ENCODE measurements around the gene PIP5K1C.

The PIP5K1C gene

DNA sequence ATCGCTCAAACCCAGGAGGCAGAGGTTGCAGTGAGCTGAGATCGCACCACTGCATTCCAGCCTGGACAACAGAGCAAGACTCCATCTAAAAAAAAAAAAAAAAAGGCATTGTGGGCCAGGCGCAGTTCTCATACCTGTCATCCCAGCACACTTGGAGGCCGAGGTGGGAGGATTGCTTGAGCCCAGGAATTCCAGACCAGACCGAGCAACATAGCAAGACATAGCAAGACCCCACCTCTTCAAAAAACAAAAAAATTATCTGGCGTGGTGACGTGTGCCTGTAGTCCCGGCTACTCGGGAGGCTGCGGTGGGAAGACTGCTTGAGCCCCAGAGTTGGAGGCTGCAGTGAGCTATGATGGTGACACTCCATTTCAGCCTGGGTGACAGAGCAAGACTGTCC lies 18.0 kb downstream of the PIP5K1C start:
- DNase-seq (ENCODE audit: low read depth), result no peak

DNA sequence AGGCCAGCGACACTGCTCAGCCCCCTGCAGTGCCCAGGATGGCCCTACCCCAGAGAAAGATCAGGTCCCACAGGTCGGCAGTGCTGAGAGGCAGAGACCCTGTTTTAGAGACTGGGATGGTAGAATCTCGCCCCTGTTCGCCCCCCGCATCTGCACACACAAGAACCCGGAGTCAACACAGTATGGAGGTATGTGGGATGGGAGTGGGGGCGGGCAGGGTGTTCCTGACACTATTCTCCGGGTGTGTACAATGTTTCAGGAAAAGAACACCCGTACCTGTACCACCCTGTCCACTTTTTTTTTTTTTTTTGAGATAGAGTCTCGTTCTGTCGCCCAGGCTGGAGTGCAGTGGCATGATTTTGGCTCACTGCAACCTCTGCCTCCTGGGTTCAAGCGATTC lies 19.3 kb downstream of the PIP5K1C start:
- no peak overlapping the region for H3K4me3 ChIP-seq (ENCODE audit: low read depth, low read length)
- TF ChIP-seq, protein P1, sequence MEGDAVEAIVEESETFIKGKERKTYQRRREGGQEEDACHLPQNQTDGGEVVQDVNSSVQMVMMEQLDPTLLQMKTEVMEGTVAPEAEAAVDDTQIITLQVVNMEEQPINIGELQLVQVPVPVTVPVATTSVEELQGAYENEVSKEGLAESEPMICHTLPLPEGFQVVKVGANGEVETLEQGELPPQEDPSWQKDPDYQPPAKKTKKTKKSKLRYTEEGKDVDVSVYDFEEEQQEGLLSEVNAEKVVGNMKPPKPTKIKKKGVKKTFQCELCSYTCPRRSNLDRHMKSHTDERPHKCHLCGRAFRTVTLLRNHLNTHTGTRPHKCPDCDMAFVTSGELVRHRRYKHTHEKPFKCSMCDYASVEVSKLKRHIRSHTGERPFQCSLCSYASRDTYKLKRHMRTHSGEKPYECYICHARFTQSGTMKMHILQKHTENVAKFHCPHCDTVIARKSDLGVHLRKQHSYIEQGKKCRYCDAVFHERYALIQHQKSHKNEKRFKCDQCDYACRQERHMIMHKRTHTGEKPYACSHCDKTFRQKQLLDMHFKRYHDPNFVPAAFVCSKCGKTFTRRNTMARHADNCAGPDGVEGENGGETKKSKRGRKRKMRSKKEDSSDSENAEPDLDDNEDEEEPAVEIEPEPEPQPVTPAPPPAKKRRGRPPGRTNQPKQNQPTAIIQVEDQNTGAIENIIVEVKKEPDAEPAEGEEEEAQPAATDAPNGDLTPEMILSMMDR (IDR thresholded peaks at IDR 0.05; ENCODE audit: control insufficient read depth, extremely low read depth, insufficient read depth), result no peak
- DNase-seq (ENCODE audit: low read depth), result no peak

More for the DNA sequence above, 18.0 kb downstream of the PIP5K1C start:
- TF ChIP-seq, protein P1 (IDR thresholded peaks at IDR 0.05; ENCODE audit: control insufficient read depth, extremely low read depth, insufficient read depth), result no peak
- H3K4me3 ChIP-seq (ENCODE audit: low read depth, low read length), result no peak overlapping the region

DNA sequence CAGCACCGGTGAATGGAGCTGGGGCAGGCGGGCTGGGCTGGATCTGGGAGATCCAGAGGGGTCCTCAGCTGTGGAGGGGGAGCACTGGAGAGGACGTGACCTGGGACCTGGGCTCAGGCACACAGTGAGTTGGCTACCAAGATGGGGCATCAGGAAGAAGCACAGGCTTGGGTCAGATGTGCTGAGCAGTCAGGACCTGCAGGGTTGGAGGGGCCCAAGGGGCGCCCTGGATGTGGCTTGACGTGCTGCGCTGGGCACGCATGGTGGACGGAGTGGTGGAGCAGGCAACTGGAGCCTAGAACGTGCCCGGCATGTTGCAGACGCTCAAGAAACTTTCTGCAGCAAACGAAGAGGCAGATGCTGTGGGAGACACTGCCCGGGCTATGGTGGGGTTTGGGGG lies 20.7 kb downstream of the PIP5K1C start:
- no peak overlapping the region for H3K4me3 ChIP-seq (ENCODE audit: low read depth, low read length)
- TF ChIP-seq, protein P1 (IDR thresholded peaks at IDR 0.05; ENCODE audit: control insufficient read depth, extremely low read depth, insufficient read depth), result no peak
- DNase-seq (ENCODE audit: low read depth), result no peak

DNA sequence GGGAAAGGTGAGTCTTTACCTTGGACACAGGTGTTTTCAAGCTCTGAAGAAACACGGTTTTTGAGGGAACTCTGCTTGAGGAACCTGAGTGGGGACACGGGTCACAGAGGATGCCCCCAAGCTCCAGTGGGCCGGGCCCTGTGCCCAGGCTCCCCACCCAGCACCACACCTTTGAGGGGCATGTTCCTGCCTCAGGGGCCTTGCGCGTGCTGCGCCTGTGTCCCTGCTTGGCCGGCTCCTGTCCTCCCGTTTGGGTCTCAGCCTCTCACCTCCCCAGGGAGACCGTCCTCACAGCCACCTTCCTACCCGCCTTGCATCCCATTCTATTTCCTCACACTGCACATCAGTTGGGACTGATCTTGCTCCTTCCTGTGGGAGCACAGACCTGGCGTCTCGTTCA lies 21.1 kb downstream of the PIP5K1C start:
- DNase-seq (ENCODE audit: low read depth), result no peak
- H3K4me3 ChIP-seq (ENCODE audit: low read depth, low read length), result no peak overlapping the region
- TF ChIP-seq, protein P1 (IDR thresholded peaks at IDR 0.05; ENCODE audit: control insufficient read depth, extremely low read depth, insufficient read depth), result no peak

DNA sequence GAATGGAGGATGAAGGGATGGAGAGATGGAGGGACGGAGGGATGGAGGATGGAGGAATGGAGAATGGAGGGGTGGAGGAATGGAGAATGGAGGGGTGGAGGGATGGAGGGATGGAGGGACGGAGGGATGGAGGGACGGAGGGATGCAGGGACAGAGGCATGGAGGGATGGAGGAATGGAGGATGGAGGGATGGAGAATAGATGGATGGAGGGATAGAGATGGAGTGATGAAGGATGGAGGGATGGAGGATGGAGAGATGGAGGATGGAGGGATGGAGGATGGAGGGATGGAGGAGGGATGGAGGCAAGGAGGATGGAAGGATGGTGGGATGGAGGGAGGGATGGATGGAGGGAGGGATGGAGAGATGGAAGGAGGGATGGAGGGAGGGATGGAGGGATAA lies 22.1 kb downstream of the PIP5K1C start:
- H3K4me3 ChIP-seq (ENCODE audit: low read depth, low read length), result no peak overlapping the region
- TF ChIP-seq, protein P1 (IDR thresholded peaks at IDR 0.05; ENCODE audit: control insufficient read depth, extremely low read depth, insufficient read depth), result no peak

DNA sequence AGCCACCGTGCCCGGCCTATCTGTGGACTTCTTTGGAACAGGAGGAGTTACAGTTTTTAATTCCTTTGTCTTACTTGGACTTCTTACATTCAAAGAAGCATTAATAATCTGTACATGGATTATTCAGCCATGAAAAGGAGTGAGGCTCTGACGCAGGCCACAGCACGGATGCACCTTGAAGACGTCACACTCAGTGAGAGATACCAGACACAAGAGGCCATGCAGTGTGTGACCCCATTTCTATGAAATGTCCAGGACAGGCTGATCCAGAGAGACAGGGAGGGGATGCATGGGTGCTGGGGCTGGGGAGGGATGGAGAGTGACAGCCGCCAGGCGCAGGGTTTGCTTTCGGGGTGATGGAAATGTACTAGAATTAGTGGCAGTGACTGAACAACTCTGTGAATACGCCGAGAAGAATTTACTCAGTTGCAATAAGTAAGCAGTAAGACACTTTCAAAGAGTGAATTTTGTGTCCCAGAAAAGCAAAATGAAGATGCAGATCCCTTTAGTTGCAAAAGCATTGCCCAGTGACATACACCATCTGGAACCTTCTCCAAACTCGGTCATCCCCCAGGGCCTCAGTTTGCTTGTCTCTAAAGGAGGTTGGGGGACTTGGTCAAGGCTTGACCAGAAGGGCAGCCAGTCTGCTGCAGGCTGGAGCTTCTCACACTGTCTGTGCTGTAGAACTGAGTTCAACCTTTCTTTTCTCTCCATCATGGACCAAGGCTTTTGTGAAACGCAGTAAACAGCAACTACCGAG lies 25.3 kb downstream of the PIP5K1C start:
- H3K4me3 ChIP-seq (ENCODE audit: low read depth, low read length), result no peak overlapping the region
- TF ChIP-seq, protein P1 (IDR thresholded peaks at IDR 0.05; ENCODE audit: control insufficient read depth, extremely low read depth, insufficient read depth), result no peak

More for the DNA sequence above, 22.1 kb downstream of the PIP5K1C start:
- DNase-seq (ENCODE audit: low read depth), result no peak

More for the DNA sequence above, 25.3 kb downstream of the PIP5K1C start:
- DNase-seq (ENCODE audit: low read depth), result no peak

Measured in LNCaP clone FGC (cell line).